Activated CD4-positive, CD25-positive, alpha-beta regulatory T cell treated with anti-CD3 and anti-CD28 coated beads, Interleukin-2, amount 50 U/mL, for 72 hours (primary cell): ENCODE data around the gene TBCA.

Experiments used
- DNase-seq: peaks from one replicate; pipeline ENCODE4 v3.0.0; 2021

Gene TBCA

GRCh38 chr5:77641397-77641943 lies 134.7 kb downstream of the TBCA start:
- DNase-seq: no peak
